Peyer's patch (tissue), 4 donors: ENCODE results near the gene ANXA1. TPM values are rescaled to one million over a fixed set of nuclear protein-coding genes. Genes with fewer than 3 reads are reported as not detected.
"Not testable (repeated sequence)": the region's sequence is repeated elsewhere in the genome, so short reads cannot be mapped to it uniquely, and the experiment has no call there.

ENCODE experiments used
- DNase-seq, 3 donors: peaks; one replicate each; pipeline ENCODE4 v3.0.0-alpha.2; 2017 to 2019
- H3K27ac ChIP-seq, 4 donors: fragments of 200-600 bp; sonication (generic); one replicate each; pipeline ENCODE4 v1.5.1; 2016 to 2019
- H3K27me3 ChIP-seq, 2 donors: fragments of 200-600 bp; sonication (generic); one replicate each; pipeline ENCODE4 v1.5.1; 2019
- H3K36me3 ChIP-seq, 3 donors: fragments of 200-600 bp; sonication (generic); one replicate each; pipeline ENCODE4 v1.5.1; 2016 to 2019
- H3K4me1 ChIP-seq, 4 donors: fragments of 200-600 bp; sonication (generic); one replicate each; pipeline ENCODE4 v1.5.1; 2016 to 2019
- H3K4me3 ChIP-seq, 4 donors: fragments of 200-600 bp; sonication (generic); 1 replicate in 3 of 4; 2 replicates in 1 of 4; pipeline ENCODE4 v1.5.1; 2016 to 2019; ENCODE audit warnings: mild to moderate bottlenecking in 1 of 4
- H3K9me3 ChIP-seq, 4 donors: fragments of 200-600 bp; sonication (generic); one replicate each; pipeline ENCODE4 v1.5.1; 2016 to 2019; ENCODE audit warnings: mild to moderate bottlenecking in 1 of 4
- POLR2A ChIP-seq, 2 donors: fragments of 450-650 bp; IDR thresholded peaks; one replicate each; pipeline ENCODE4 v1.5.1; 2017; ENCODE audit warnings: antibody characterized with exemption in 2 of 2, mild to moderate bottlenecking in 2 of 2, moderate library complexity in 2 of 2
- total RNA-seq, 4 donors: library from RNA; depleted of rRNA; stranded (reverse); fragments of >200 nt; gene quantifications; one replicate each; pipeline ENCODE4 v1.1.0, GENCODE V29; 2016
- TF ChIP-seq, protein P1 (sequence below), 6 experiments: fragments of 450-650 bp in 4 of 6; fragments of 200-600 bp in 2 of 6; sonication (generic) in 1 of 6; IDR thresholded peaks; one replicate each; pipeline ENCODE4 v1.5.1; 2017 to 2019; ENCODE audit warnings: antibody characterized with exemption in 6 of 6, mild to moderate bottlenecking in 3 of 6, moderate library complexity in 1 of 6

The ANXA1 gene
- 100 to 1,000 TPM in 1 of 4 donors, 10 to 100 TPM in 3; 13.5 to 223 (median 40.3) TPM for total RNA-seq

GRCh38 chr9:73151653-73152542 is at the start of gene ANXA1:
TSS of gene ANXA1 (plus strand) at chr9:73151865. CDS start at chr9:73158536, 6,671 bp downstream.
- Histone ChIP-seq H3K27ac (peak within 1 kb of the TSS; percentile 57 to 81 (median 71)), H3K27me3 (no peaks in the 10 kb centered on the region), H3K36me3 (no peaks in the 10 kb centered on the region), H3K4me1 (peaks cover 0 to 13% (median 5%) of the 10 kb centered on the region in 4 donors), H3K4me3 (peak within 1 kb of the TSS in 3 of 4 donors; percentile 18 to 48 (median 40)), H3K9me3 (no peaks in the 10 kb centered on the region)
- TF ChIP-seq, protein P1, sequence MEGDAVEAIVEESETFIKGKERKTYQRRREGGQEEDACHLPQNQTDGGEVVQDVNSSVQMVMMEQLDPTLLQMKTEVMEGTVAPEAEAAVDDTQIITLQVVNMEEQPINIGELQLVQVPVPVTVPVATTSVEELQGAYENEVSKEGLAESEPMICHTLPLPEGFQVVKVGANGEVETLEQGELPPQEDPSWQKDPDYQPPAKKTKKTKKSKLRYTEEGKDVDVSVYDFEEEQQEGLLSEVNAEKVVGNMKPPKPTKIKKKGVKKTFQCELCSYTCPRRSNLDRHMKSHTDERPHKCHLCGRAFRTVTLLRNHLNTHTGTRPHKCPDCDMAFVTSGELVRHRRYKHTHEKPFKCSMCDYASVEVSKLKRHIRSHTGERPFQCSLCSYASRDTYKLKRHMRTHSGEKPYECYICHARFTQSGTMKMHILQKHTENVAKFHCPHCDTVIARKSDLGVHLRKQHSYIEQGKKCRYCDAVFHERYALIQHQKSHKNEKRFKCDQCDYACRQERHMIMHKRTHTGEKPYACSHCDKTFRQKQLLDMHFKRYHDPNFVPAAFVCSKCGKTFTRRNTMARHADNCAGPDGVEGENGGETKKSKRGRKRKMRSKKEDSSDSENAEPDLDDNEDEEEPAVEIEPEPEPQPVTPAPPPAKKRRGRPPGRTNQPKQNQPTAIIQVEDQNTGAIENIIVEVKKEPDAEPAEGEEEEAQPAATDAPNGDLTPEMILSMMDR (IDR thresholded peaks at IDR 0.05) = no peak
- TF ChIP-seq POLR2A (IDR thresholded peaks at IDR 0.05) = peak; percentile 53
- no peak for DNase-seq

GRCh38 chr9:73104342-73104741 is 47.3 kb upstream of the ANXA1 start:
- H3K9me3 ChIP-seq = no peaks in the 10 kb centered on the region
- H3K4me1 ChIP-seq = no peaks in the 10 kb centered on the region
- no peaks in the 10 kb centered on the region for H3K36me3 ChIP-seq
- TF ChIP-seq, protein P1 (IDR thresholded peaks at IDR 0.05) = no peak
- TF ChIP-seq POLR2A (IDR thresholded peaks at IDR 0.05) = no peak
- no peak overlapping the region for H3K27ac ChIP-seq
- DNase-seq = no peak
- no peak overlapping the region for H3K4me3 ChIP-seq
- H3K27me3 ChIP-seq = no peaks in the 10 kb centered on the region

DNA sequence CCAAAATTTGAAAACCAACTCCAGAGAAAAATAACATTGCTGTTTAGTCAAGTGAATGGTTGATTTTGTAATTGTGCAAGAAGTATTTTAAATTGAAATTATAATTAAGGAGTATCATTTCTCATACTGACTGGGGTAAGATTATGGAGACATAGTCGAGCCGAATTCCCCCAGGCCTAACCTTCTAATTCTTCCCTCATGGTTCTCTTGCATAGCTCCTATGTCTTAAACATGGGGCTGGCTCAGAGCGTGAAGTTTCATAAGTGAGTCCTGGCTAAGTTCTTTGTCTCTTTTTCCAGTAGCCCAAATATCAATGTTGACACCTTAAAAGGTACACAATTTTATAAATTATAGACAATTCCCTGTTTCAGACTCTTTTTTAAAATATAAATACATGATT is 46.7 kb upstream of the ANXA1 start:
- Histone ChIP-seq H3K9me3 (no peaks in the 10 kb centered on the region), H3K4me3 (no peak overlapping the region), H3K36me3 (no peaks in the 10 kb centered on the region), H3K27ac (no peak overlapping the region), H3K4me1 (no peaks in the 10 kb centered on the region), H3K27me3 (no peaks in the 10 kb centered on the region)
- no peak for DNase-seq
- TF ChIP-seq, protein P1 (IDR thresholded peaks at IDR 0.05) = no peak
- TF ChIP-seq POLR2A (IDR thresholded peaks at IDR 0.05) = no peak

GRCh38 chr9:73107489-73108069 is 44.1 kb upstream of the ANXA1 start:
- TF ChIP-seq, protein P1 (IDR thresholded peaks at IDR 0.05) = peak; percentile 13 to 74 (median 62)
- H3K4me1 ChIP-seq, H3K27me3 ChIP-seq, H3K9me3 ChIP-seq, H3K36me3 ChIP-seq, H3K4me3 ChIP-seq, H3K27ac ChIP-seq: not testable (repeated sequence)
- DNase-seq = peak in 2 of 3 donors; percentile 37 to 81

DNA sequence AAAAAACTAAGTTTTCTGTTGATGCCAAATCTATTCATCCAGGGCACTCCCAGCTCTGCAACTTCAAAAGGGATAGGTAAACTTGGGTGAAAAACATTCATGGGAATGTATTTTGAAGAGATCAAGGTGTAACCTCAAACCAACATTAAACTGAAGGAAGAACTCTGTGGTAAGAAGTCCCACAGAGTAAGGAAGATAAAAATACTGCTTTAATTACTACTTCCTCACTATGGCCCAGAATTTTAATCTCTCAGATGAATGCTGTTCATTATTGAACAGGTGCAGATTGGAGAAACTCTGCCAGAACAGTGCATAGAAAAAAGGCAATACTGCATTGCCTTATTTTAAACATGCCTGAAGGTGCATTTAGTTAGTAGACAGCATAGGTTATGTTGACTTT is 37.6 kb upstream of the ANXA1 start:
- Histone ChIP-seq H3K27ac (no peak overlapping the region), H3K27me3 (no peaks in the 10 kb centered on the region), H3K4me1 (no peaks in the 10 kb centered on the region), H3K36me3 (no peaks in the 10 kb centered on the region), H3K4me3 (no peak overlapping the region), H3K9me3 (no peaks in the 10 kb centered on the region)
- TF ChIP-seq, protein P1 (IDR thresholded peaks at IDR 0.05) = no peak
- TF ChIP-seq POLR2A (IDR thresholded peaks at IDR 0.05) = no peak
- DNase-seq = no peak
